Gastrocnemius medialis (tissue), 4 donors: Measurements from ENCODE around the gene CA6.

Experiments
- CTCF ChIP-seq, 5 experiments: fragments of 450-650 bp in 3 of 5; fragments of 200-600 bp in 2 of 5; sonication (generic) in 2 of 5; IDR thresholded peaks in 4 of 5; conservative IDR thresholded peaks in 1 of 5; 1 replicate in 4 of 5; 2 replicates in 1 of 5; pipeline ENCODE4 v1.5.1; 2016 to 2019; ENCODE audit warnings: antibody characterized with exemption in 5 of 5, mild to moderate bottlenecking in 3 of 5, moderate library complexity in 3 of 5
- POLR2A ChIP-seq, 2 donors: fragments of 450-650 bp; IDR thresholded peaks; one replicate each; pipeline ENCODE4 v1.6.1; 2017; ENCODE audit warnings: antibody characterized with exemption in 2 of 2, mild to moderate bottlenecking in 2 of 2, moderate library complexity in 2 of 2

GRCh38 chr1:8989821-8990220, 44.2 kb downstream of the CA6 start:
- no peak for TF ChIP-seq CTCF (IDR thresholded peaks at IDR 0.05 in 4 of 5, conservative IDR thresholded peaks at IDR 0.05 in 1 of 5)
- no peak for TF ChIP-seq POLR2A (IDR thresholded peaks at IDR 0.05)
